PC-9 (cell line): Measurements from ENCODE around the gene NEB. TPM values are rescaled to one million over a fixed set of nuclear protein-coding genes. Genes with fewer than 3 reads are reported as not detected.

ENCODE experiments used
- BruUV-seq: library from RNA; stranded (reverse); fragments of 400-500 nt; replicated peaks from 2 replicates; lab custom pipeline; 2021; lab: Mats Ljungman, UMichigan
- CTCF ChIA-PET: fragments of 300-600 bp; sonication (Branson Sonifier 250); formaldehyde crosslinking; loops from one replicate; lab custom pipeline; 2022; ENCODE audit warnings: antibody characterized with exemption; lab: Charles Lee
- POLR2A ChIA-PET: fragments of 300-600 bp; sonication (Branson Sonifier 250); formaldehyde crosslinking; loops from one replicate; lab custom pipeline; 2022; ENCODE audit warnings: antibody characterized with exemption; ENCODE audit not compliant: unreplicated experiment; lab: Charles Lee
- DNase-seq, 2 experiments: peaks; one replicate each; pipeline versions ENCODE4 v3.0.0 to v3.0.0-alpha.2; 2015 to 2022; ENCODE audit warnings: mixed read lengths in 1 of 2
- H2AFZ ChIP-seq: fragments of 200-600 bp; sonication (generic); 2 replicates; pipeline ENCODE4 v1.8.1; 2017; ENCODE audit warnings: antibody characterized with exemption
- H3F3A ChIP-seq: fragments of 200-600 bp; sonication (generic); 2 replicates; pipeline ENCODE4 v1.8.1; 2017; ENCODE audit warnings: antibody characterized with exemption, mild to moderate bottlenecking, low read depth; ENCODE audit not compliant: insufficient read depth
- H3K27ac ChIP-seq: fragments of 200-600 bp; sonication (generic); 2 replicates; pipeline ENCODE4 v1.6.1; 2016; ENCODE audit warnings: mixed run types
- H3K27me3 ChIP-seq: fragments of 200-600 bp; sonication (generic); 2 replicates; pipeline ENCODE4 v1.6.1; 2016; ENCODE audit warnings: low read depth, mixed run types; ENCODE audit not compliant: insufficient read depth
- H3K36me3 ChIP-seq: fragments of 200-600 bp; sonication (generic); 2 replicates; pipeline ENCODE4 v1.6.1; 2016; ENCODE audit warnings: low read depth, mixed run types
- H3K4me1 ChIP-seq: fragments of 200-600 bp; sonication (generic); replicated peaks from 2 replicates; pipeline ENCODE4 v1.6.1; 2016; ENCODE audit warnings: mixed run types; ENCODE audit not compliant: insufficient read depth
- H3K4me2 ChIP-seq: fragments of 200-600 bp; sonication (generic); 2 replicates; pipeline ENCODE4 v1.6.1; 2017; ENCODE audit warnings: mixed run types
- H3K4me3 ChIP-seq: fragments of 200-600 bp; sonication (generic); 2 replicates; pipeline ENCODE4 v1.6.1; 2016; ENCODE audit warnings: mixed run types
- H3K79me2 ChIP-seq: fragments of 200-600 bp; sonication (generic); 2 replicates; pipeline ENCODE4 v1.6.1; 2017; ENCODE audit warnings: low read depth, mixed run types
- H3K9me2 ChIP-seq: fragments of 200-600 bp; sonication (generic); 2 replicates; pipeline ENCODE4 v1.8.1; 2017; ENCODE audit warnings: mild to moderate bottlenecking; ENCODE audit not compliant: insufficient read depth
- H3K9me3 ChIP-seq: fragments of 200-600 bp; sonication (generic); 2 replicates; pipeline ENCODE4 v1.8.1; 2016; ENCODE audit warnings: low read depth; ENCODE audit not compliant: insufficient read depth
- H4K20me1 ChIP-seq: fragments of 200-600 bp; sonication (generic); 2 replicates; pipeline ENCODE4 v1.8.1; 2017; ENCODE audit not compliant: insufficient read depth
- EZH2 ChIP-seq: fragments of 200-600 bp; sonication (generic); IDR thresholded peaks from 2 replicates; pipeline ENCODE4 v1.8.0; 2017; ENCODE audit warnings: antibody characterized with exemption, low read depth
- intact Hi-C: fragments of 100-400 bp; cut with micrococcal nuclease; formaldehyde crosslinking; loops from one replicate; pipeline ENCODE4 v1.10.0; 2022; ENCODE audit not compliant: unreplicated experiment
- total RNA-seq: library from RNA; stranded (reverse); gene quantifications from 2 replicates; pipeline ENCODE4 v1.2.3, GENCODE V29; 2021
- TF ChIP-seq, protein P1 (sequence below): fragments of 200-600 bp; sonication (generic); conservative IDR thresholded peaks from 2 replicates; pipeline ENCODE4 v1.6.1; 2017; ENCODE audit warnings: mixed run types, antibody characterized with exemption, mild to moderate bottlenecking, moderate library complexity

NEB gene
- total RNA-seq, 1 experiment from 2014 or later: 0.15 TPM

DNA sequence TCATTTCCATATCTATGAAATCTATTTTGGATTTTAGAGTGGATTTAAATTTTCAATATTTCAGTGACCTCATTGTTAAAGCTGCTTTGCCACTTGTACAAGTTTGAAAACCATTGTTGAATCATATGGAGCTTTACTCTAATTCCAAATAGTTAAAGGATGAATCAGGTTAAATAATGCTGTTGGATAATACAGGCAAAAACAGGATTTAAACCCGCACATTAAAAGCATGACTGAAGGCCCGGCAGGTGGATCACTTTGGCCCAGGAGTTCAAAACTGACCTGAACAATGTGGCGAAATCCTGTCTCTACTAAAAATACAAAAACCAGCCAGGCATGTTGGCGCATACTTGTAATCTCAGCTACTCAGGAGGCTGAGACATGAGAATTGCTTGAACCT lies 256.3 kb downstream of the NEB start:
- 0 out of 2 replicates have a peak, but pooled peaks cover 4% of the 10 kb centered on the region for H3K36me3 ChIP-seq
- no TSS peak for BruUV-seq

DNA sequence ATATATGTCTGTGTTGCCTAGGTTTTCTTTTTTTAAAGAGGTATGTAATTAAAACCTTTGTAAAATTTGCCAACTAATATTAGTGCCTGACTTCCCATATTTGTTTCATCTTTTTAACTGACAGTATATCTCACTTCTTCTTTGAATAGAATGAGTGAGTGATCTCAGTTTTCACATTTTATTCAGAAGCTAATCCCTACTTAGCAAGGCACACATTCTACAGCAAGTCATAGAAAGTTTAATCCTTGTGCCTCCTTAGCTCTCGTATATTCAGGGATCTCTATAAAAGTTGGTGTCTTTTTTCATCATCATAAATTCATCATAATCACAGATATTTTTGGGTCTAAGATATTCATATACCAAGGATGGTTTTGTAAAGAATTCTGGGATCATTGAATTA lies 258.0 kb downstream of the NEB start:
- Histone ChIP-seq H3K4me2 (no peak overlapping the region), H3K27ac (no peak overlapping the region), H3K4me3 (no peak overlapping the region), H3K27me3 (no peaks in the 10 kb centered on the region), H3K9me2 (no peaks in the 10 kb centered on the region), H4K20me1 (no peaks in the 10 kb centered on the region), H3K4me1 (no peaks in the 10 kb centered on the region), H3K36me3 (0 out of 2 replicates have a peak, but pooled peaks cover 4% of the 10 kb centered on the region), H3F3A (no peaks in the 10 kb centered on the region), H3K9me3 (no peaks in the 10 kb centered on the region), H3K79me2 (no peaks in the 10 kb centered on the region), H2AFZ (no peak overlapping the region)
- ChIA-PET CTCF (no interaction called here), POLR2A (no interaction called here)
- intact Hi-C loops: no loop called here
- BruUV-seq: no TSS peak
- DNase-seq: no peak
- TF ChIP-seq EZH2: no peak
- TF ChIP-seq, protein P1, sequence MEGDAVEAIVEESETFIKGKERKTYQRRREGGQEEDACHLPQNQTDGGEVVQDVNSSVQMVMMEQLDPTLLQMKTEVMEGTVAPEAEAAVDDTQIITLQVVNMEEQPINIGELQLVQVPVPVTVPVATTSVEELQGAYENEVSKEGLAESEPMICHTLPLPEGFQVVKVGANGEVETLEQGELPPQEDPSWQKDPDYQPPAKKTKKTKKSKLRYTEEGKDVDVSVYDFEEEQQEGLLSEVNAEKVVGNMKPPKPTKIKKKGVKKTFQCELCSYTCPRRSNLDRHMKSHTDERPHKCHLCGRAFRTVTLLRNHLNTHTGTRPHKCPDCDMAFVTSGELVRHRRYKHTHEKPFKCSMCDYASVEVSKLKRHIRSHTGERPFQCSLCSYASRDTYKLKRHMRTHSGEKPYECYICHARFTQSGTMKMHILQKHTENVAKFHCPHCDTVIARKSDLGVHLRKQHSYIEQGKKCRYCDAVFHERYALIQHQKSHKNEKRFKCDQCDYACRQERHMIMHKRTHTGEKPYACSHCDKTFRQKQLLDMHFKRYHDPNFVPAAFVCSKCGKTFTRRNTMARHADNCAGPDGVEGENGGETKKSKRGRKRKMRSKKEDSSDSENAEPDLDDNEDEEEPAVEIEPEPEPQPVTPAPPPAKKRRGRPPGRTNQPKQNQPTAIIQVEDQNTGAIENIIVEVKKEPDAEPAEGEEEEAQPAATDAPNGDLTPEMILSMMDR: no peak

More for the DNA sequence above, 256.3 kb downstream of the NEB start:
- CTCF ChIA-PET: no interaction called here
- POLR2A ChIA-PET: interaction anchor here (0.7 kb wide), 1 partner anchor 67 kb away, joined by 9 read pairs; no protein-coding TSS in a partner anchor
- Histone ChIP-seq H3F3A (no peaks in the 10 kb centered on the region), H3K79me2 (no peaks in the 10 kb centered on the region), H3K4me1 (no peaks in the 10 kb centered on the region), H3K27me3 (no peaks in the 10 kb centered on the region), H3K27ac (no peak overlapping the region), H3K9me3 (no peaks in the 10 kb centered on the region), H3K4me2 (no peak overlapping the region), H4K20me1 (no peaks in the 10 kb centered on the region), H3K4me3 (no peak overlapping the region), H2AFZ (no peak overlapping the region), H3K9me2 (no peaks in the 10 kb centered on the region)
- intact Hi-C loops: no loop called here
- DNase-seq: no peak
- TF ChIP-seq, protein P1: no peak
- no peak for TF ChIP-seq EZH2

DNA sequence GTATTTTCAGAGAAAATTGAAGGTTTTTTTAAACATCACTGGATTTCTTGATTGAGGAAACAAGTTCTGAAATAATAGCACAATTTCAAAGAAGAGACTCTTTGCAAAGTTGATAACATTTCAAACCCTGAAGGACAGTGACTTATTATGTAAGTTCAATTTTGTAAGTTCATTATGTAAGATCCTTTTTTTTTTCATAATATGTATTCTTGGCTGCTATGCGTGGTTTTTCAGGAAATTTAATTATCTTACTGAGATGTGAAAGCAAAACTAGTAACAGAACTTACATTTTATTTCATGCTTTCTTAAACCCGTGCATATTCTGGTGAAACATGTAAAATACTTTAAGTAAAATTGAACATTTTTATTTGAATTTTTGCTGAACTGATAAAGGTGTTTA lies 259.2 kb downstream of the NEB start:
- ChIA-PET CTCF (no interaction called here), POLR2A (no interaction called here)
- H3K79me2 ChIP-seq: no peaks in the 10 kb centered on the region
- no peaks in the 10 kb centered on the region for H4K20me1 ChIP-seq
- intact Hi-C loops: no loop called here
- no peaks in the 10 kb centered on the region for H3F3A ChIP-seq
- H3K27ac ChIP-seq: no peak overlapping the region
- DNase-seq: no peak
- H3K9me3 ChIP-seq: no peaks in the 10 kb centered on the region
- no peaks in the 10 kb centered on the region for H3K4me1 ChIP-seq
- H3K27me3 ChIP-seq: no peaks in the 10 kb centered on the region
- no peak overlapping the region for H2AFZ ChIP-seq
- no TSS peak for BruUV-seq
- no peaks in the 10 kb centered on the region for H3K9me2 ChIP-seq
- H3K4me3 ChIP-seq: no peak overlapping the region
- no peak overlapping the region for H3K4me2 ChIP-seq
- no peak for TF ChIP-seq EZH2
- TF ChIP-seq, protein P1: no peak
- H3K36me3 ChIP-seq: 0 out of 2 replicates have a peak, but pooled peaks cover 11% of the 10 kb centered on the region
